Ascending aorta (tissue), 2 donors: ENCODE results near the gene HS3ST5. TPM values are rescaled to one million over a fixed set of nuclear protein-coding genes. Genes with fewer than 3 reads are reported as not detected.

Source experiments
- DNase-seq, 2 donors: peaks; one replicate each; pipeline ENCODE4 v3.0.0-alpha.2; 2019; ENCODE audit warnings: low spot score in 2 of 2
- H3K27ac ChIP-seq, 2 donors: fragments of 200-600 bp; sonication (generic); one replicate each; pipeline ENCODE4 v1.5.1; 2016 to 2017; ENCODE audit warnings: mild to moderate bottlenecking in 1 of 2
- H3K27me3 ChIP-seq: fragments of 200-600 bp; sonication (generic); one replicate; pipeline ENCODE4 v1.5.1; 2017
- H3K36me3 ChIP-seq, 2 donors: fragments of 200-600 bp; sonication (generic); one replicate each; pipeline ENCODE4 v1.5.1; 2016
- H3K4me1 ChIP-seq, 2 donors: fragments of 200-600 bp; sonication (generic); one replicate each; pipeline ENCODE4 v1.5.1; 2016 to 2017; ENCODE audit warnings: mild to moderate bottlenecking in 1 of 2
- H3K4me3 ChIP-seq, 2 donors: fragments of 200-600 bp; sonication (generic); one replicate each; pipeline ENCODE4 v1.5.1; 2016 to 2017; ENCODE audit warnings: mild to moderate bottlenecking in 1 of 2
- H3K9me3 ChIP-seq, 2 donors: fragments of 200-600 bp; sonication (generic); one replicate each; pipeline ENCODE4 v1.5.1; 2016
- CTCF ChIP-seq, 3 experiments: fragments of 200-600 bp in 2 of 3; fragments of 450-650 bp in 1 of 3; sonication (generic) in 2 of 3; IDR thresholded peaks; one replicate each; pipeline ENCODE4 v1.5.1; 2016 to 2019; ENCODE audit warnings: antibody characterized with exemption in 3 of 3, mild to moderate bottlenecking in 1 of 3, moderate library complexity in 1 of 3
- intact Hi-C: fragments of 100-400 bp; cut with DNase I; formaldehyde crosslinking; loops from one replicate; pipeline ENCODE4 v1.15.1; 2023
- total RNA-seq: library from RNA; depleted of rRNA; stranded (reverse); fragments of >200 nt; gene quantifications from one replicate; pipeline ENCODE4 v1.1.0, GENCODE V29; 2016

The HS3ST5 gene
- total RNA-seq, 1 donor from 2014 or later: not detected

DNA sequence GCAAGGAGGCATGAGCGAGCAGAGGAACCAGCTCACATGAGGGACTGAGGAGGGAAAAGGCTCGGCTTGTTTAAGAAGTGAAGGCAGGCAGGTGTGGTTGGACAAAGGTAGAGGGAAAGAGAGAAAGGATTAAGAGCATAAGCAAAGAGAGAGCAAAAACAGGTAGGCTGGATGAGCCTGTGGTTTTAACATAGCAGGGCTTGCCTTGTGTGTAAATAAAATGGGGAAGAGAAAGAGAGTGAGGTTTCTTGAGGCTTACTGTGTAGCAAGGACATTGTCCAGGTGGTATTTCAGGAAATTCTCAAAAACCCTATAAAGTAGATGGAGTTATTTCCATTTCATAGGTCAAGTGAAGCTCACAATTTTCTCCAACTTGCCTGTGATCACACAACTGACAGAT, 278.0 kb downstream of the HS3ST5 start:
- intact Hi-C loops: no loop called here
- DNase-seq: no peak
- Histone ChIP-seq H3K4me1 (no peaks in the 10 kb centered on the region), H3K27ac (no peak overlapping the region), H3K4me3 (no peak overlapping the region), H3K27me3 (no peaks in the 10 kb centered on the region), H3K9me3 (no peaks in the 10 kb centered on the region), H3K36me3 (no peaks in the 10 kb centered on the region)
- no peak for TF ChIP-seq CTCF (IDR thresholded peaks at IDR 0.05)

GRCh38 chr6:114063956-114064355, 278.9 kb downstream of the HS3ST5 start:
- intact Hi-C loops: no loop called here
- H3K27ac ChIP-seq: no peak overlapping the region
- no peaks in the 10 kb centered on the region for H3K9me3 ChIP-seq
- no peaks in the 10 kb centered on the region for H3K36me3 ChIP-seq
- no peaks in the 10 kb centered on the region for H3K4me1 ChIP-seq
- no peaks in the 10 kb centered on the region for H3K27me3 ChIP-seq
- no peak overlapping the region for H3K4me3 ChIP-seq
- no peak for DNase-seq
- TF ChIP-seq CTCF (IDR thresholded peaks at IDR 0.05): no peak

GRCh38 chr6:114062199-114062598, 280.6 kb downstream of the HS3ST5 start:
- Histone ChIP-seq H3K27ac (no peak overlapping the region), H3K4me1 (no peaks in the 10 kb centered on the region), H3K36me3 (no peaks in the 10 kb centered on the region), H3K4me3 (no peak overlapping the region), H3K27me3 (no peaks in the 10 kb centered on the region), H3K9me3 (no peaks in the 10 kb centered on the region)
- DNase-seq: no peak
- no peak for TF ChIP-seq CTCF (IDR thresholded peaks at IDR 0.05)
- intact Hi-C loops: no loop called here

DNA sequence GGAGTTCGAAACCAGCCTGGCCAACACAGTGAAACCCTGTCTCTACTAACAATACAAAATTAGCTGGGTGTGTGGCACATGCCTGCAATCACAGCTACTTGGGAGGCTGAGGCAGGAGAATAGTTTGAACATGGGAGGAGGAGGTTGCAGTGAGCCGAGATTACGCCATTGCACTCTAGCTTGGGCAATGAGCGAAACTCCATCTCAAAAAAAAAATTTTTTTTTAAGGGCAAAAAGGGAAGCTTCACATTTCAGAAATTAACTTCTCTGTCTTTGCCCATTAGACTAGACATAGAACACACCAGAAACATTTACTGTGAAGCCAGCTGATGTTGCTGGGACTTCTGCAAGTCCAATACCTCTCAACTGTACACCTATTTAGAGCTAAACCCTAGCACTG, 281.1 kb downstream of the HS3ST5 start:
- Histone ChIP-seq H3K4me1 (no peaks in the 10 kb centered on the region), H3K4me3 (no peak overlapping the region), H3K27ac (no peak overlapping the region), H3K36me3 (no peaks in the 10 kb centered on the region), H3K27me3 (no peaks in the 10 kb centered on the region), H3K9me3 (no peaks in the 10 kb centered on the region)
- intact Hi-C loops: no loop called here
- no peak for DNase-seq
- TF ChIP-seq CTCF (IDR thresholded peaks at IDR 0.05): no peak

DNA sequence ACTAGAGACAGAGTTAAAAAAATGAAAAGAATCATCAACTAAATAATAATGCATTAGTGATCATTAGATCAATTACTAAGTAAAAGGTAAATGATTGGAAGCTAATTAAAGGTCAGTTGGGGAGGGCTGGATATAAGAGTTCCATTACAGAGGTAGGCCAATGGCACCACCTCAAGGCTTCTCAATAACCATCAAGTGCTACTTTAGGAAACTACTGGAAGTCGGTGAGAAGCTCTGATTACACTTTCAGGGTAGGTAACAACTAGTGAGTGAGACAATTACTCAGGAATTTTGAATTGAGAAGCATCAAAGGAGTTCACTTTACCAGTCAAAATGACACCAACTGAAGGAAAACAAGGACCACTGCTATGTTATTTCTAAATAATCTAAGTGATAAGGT, 281.7 kb downstream of the HS3ST5 start:
- Histone ChIP-seq H3K27me3 (no peaks in the 10 kb centered on the region), H3K9me3 (no peaks in the 10 kb centered on the region), H3K27ac (no peak overlapping the region), H3K36me3 (no peaks in the 10 kb centered on the region), H3K4me3 (no peak overlapping the region), H3K4me1 (no peaks in the 10 kb centered on the region)
- no peak for TF ChIP-seq CTCF (IDR thresholded peaks at IDR 0.05)
- intact Hi-C loops: no loop called here
- no peak for DNase-seq

DNA sequence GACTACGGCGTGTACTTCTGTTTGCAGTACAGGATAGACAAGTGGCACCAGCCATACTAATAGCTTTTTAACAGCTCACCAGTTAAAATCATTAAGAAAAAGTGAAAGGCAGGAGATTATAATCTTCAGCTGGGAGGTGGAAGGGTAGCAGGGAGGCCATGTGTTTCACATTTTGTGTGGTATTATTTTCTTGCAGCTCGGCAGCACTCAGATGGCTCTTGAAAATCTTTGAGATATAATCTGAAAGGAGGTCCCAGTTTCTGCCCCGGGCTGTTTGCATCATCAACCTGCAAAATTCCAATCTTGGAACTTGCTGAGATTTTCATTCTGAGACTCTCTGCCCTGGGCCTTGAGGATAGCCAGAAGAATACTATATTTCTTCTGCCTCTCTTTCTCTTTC, 284.4 kb downstream of the HS3ST5 start:
- no peak for TF ChIP-seq CTCF (IDR thresholded peaks at IDR 0.05)
- Histone ChIP-seq H3K4me3 (no peak overlapping the region), H3K27me3 (no peaks in the 10 kb centered on the region), H3K9me3 (no peaks in the 10 kb centered on the region), H3K36me3 (no peaks in the 10 kb centered on the region), H3K4me1 (no peaks in the 10 kb centered on the region), H3K27ac (no peak overlapping the region)
- DNase-seq: no peak
- intact Hi-C loops: no loop called here
